Amniotic stem cell (primary cell): ENCODE measurements around the gene TUBGCP6.
"Not testable (repeated sequence)": the region's sequence is repeated elsewhere in the genome, so short reads cannot be mapped to it uniquely, and the experiment has no call there.

Experiments used
- DNase-seq: peaks from one replicate; lab custom pipeline; 2025; lab: John Stamatoyannopoulos, UW

TUBGCP6 gene

GRCh38 chr22:50210378-50211139, 34.3 kb downstream of the TUBGCP6 start:
- DNase-seq = no peak

- no peak for DNase-seq
Observed at GRCh38 chr22:50209893-50210292, 34.9 kb downstream of the TUBGCP6 start.

GRCh38 chr22:50208939-50209892, 35.6 kb downstream of the TUBGCP6 start:
- DNase-seq = no peak

GRCh38 chr22:50208430-50208938, 36.3 kb downstream of the TUBGCP6 start:
- DNase-seq = no peak

GRCh38 chr22:50207383-50208140, 37.3 kb downstream of the TUBGCP6 start:
- no peak for DNase-seq

GRCh38 chr22:50206599-50206998, 38.2 kb downstream of the TUBGCP6 start:
- no peak for DNase-seq

- no peak for DNase-seq
Observed at GRCh38 chr22:50205781-50206569, 38.8 kb downstream of the TUBGCP6 start.

GRCh38 chr22:50204998-50205397, 39.8 kb downstream of the TUBGCP6 start:
- DNase-seq = not testable (repeated sequence)

GRCh38 chr22:50204571-50204970, 40.3 kb downstream of the TUBGCP6 start:
- DNase-seq = no peak

- no peak for DNase-seq
Observed at GRCh38 chr22:50203288-50203687, 41.5 kb downstream of the TUBGCP6 start.

GRCh38 chr22:50202130-50202666, 42.6 kb downstream of the TUBGCP6 start:
- no peak for DNase-seq

GRCh38 chr22:50201191-50202129, 43.4 kb downstream of the TUBGCP6 start:
- DNase-seq = no peak

- peak; percentile 61 for DNase-seq
Observed at GRCh38 chr22:50200461-50201190, 44.2 kb downstream of the TUBGCP6 start, which contains the start of gene SELENOO. Gene SELENOO (plus strand): TSS chr22:50201011. CDS start chr22:50201037, 26 bp downstream.

- DNase-seq = no peak
Observed at GRCh38 chr22:50199829-50200460, 44.9 kb downstream of the TUBGCP6 start.

- no peak for DNase-seq
Observed at GRCh38 chr22:50199251-50199721, 45.5 kb downstream of the TUBGCP6 start.

GRCh38 chr22:50198624-50199017, 46.2 kb downstream of the TUBGCP6 start:
- no peak for DNase-seq

- no peak for DNase-seq
Observed at GRCh38 chr22:50197856-50198623, 46.8 kb downstream of the TUBGCP6 start.
